OCI-LY7 (cell line): ENCODE measurements around the gene ARIH2.

ENCODE experiments used
- EZH2phosphoT487 ChIP-seq: fragments of 200-600 bp; sonication (generic); IDR thresholded peaks from 2 replicates; pipeline ENCODE4 v1.6.1; 2018; ENCODE audit warnings: low read depth, borderline replicate concordance, mild to moderate bottlenecking, mixed run types, antibody characterized with exemption, low read length, moderate library complexity, mixed read lengths
- TF ChIP-seq, protein P1 (sequence below): fragments of 200-600 bp; sonication (generic); conservative IDR thresholded peaks from 2 replicates; pipeline ENCODE4 v1.5.1; 2014; ENCODE audit warnings: mild to moderate bottlenecking, antibody characterized with exemption, low read length, moderate library complexity, mixed read lengths

DNA sequence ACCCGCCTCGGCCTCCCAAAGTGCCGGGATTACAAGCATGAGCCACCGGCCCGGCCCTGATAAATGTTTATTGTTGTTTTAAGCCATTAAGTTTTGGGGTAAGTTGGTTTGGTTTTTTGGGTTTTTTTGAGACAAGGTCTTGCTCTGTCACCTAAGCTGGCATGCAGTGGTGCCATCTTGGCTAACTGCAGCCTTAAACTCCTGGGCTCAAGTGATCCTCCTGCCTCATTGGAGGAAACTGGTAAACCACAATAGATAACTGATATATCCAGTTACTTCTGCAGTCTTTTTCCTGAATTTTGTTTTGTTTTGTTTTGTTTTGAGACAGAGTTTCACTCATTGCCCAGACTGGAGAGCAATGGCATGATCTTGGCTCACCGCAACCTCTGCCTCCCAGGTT is 24.1 kb upstream of the ARIH2 start:
- TF ChIP-seq, protein P1, sequence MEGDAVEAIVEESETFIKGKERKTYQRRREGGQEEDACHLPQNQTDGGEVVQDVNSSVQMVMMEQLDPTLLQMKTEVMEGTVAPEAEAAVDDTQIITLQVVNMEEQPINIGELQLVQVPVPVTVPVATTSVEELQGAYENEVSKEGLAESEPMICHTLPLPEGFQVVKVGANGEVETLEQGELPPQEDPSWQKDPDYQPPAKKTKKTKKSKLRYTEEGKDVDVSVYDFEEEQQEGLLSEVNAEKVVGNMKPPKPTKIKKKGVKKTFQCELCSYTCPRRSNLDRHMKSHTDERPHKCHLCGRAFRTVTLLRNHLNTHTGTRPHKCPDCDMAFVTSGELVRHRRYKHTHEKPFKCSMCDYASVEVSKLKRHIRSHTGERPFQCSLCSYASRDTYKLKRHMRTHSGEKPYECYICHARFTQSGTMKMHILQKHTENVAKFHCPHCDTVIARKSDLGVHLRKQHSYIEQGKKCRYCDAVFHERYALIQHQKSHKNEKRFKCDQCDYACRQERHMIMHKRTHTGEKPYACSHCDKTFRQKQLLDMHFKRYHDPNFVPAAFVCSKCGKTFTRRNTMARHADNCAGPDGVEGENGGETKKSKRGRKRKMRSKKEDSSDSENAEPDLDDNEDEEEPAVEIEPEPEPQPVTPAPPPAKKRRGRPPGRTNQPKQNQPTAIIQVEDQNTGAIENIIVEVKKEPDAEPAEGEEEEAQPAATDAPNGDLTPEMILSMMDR: no peak
- TF ChIP-seq EZH2phosphoT487: no peak
